ENCODE data around the gene CCSER1.

DNA sequence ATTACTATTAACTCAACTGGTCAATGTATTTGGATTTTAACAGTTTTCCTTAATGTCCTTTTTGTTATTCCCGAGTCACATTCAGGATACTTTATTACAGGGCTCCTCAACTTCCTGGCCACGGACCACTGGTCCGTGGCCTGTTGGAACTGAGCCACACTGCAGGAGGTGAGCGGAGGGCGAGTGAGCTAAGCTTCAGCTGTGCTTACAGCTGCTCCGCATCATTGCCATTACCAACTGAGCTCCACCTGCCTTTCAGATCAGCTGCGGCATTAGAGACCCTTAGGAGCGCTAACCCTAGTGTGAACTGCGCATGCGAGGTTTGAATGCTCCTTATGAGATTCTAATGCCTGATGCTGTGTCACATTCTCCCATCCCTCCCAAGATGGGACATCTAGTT, 591.7 kb downstream of the CCSER1 start:
- TF ChIP-seq, protein P1, sequence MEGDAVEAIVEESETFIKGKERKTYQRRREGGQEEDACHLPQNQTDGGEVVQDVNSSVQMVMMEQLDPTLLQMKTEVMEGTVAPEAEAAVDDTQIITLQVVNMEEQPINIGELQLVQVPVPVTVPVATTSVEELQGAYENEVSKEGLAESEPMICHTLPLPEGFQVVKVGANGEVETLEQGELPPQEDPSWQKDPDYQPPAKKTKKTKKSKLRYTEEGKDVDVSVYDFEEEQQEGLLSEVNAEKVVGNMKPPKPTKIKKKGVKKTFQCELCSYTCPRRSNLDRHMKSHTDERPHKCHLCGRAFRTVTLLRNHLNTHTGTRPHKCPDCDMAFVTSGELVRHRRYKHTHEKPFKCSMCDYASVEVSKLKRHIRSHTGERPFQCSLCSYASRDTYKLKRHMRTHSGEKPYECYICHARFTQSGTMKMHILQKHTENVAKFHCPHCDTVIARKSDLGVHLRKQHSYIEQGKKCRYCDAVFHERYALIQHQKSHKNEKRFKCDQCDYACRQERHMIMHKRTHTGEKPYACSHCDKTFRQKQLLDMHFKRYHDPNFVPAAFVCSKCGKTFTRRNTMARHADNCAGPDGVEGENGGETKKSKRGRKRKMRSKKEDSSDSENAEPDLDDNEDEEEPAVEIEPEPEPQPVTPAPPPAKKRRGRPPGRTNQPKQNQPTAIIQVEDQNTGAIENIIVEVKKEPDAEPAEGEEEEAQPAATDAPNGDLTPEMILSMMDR (IDR thresholded peaks at IDR 0.05), result no peak
- no peak for TF ChIP-seq POLR2A (IDR thresholded peaks at IDR 0.05)
